ENCODE measurements around the gene NXN.

- no peak for TF ChIP-seq POLR2A (IDR thresholded peaks at IDR 0.05)
- TF ChIP-seq, protein P1, sequence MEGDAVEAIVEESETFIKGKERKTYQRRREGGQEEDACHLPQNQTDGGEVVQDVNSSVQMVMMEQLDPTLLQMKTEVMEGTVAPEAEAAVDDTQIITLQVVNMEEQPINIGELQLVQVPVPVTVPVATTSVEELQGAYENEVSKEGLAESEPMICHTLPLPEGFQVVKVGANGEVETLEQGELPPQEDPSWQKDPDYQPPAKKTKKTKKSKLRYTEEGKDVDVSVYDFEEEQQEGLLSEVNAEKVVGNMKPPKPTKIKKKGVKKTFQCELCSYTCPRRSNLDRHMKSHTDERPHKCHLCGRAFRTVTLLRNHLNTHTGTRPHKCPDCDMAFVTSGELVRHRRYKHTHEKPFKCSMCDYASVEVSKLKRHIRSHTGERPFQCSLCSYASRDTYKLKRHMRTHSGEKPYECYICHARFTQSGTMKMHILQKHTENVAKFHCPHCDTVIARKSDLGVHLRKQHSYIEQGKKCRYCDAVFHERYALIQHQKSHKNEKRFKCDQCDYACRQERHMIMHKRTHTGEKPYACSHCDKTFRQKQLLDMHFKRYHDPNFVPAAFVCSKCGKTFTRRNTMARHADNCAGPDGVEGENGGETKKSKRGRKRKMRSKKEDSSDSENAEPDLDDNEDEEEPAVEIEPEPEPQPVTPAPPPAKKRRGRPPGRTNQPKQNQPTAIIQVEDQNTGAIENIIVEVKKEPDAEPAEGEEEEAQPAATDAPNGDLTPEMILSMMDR (IDR thresholded peaks at IDR 0.05), result no peak
- TF ChIP-seq EP300 (IDR thresholded peaks at IDR 0.05), result no peak
These were observed 155.2 kb downstream of the NXN start for GRCh38 chr17:824378-824777.

Data from ovary (tissue), 3 donors.